AG08396 (cell line): ENCODE measurements around the gene PRR23E.

Source experiments
- DNase-seq: peaks from one replicate; pipeline ENCODE4 v3.0.0; 2012; ENCODE audit warnings: low spot score, mixed read lengths

Gene PRR23E

GRCh38 chr3:127192576-127193232, at the start of gene PRR23E:
Gene PRR23E, plus strand, starts transcription at chr3:127193131. Its CDS starts 3,555 bp downstream, at chr3:127196686.
- DNase-seq = no peak

- DNase-seq = no peak
These were observed 49.8 kb upstream of the PRR23E start for GRCh38 chr3:127143172-127143571.

- no peak for DNase-seq
These were observed 48.3 kb upstream of the PRR23E start for GRCh38 chr3:127144631-127145030.

GRCh38 chr3:127145266-127145665, 47.7 kb upstream of the PRR23E start:
- DNase-seq = no peak

- DNase-seq = no peak
These were observed 45.5 kb upstream of the PRR23E start for GRCh38 chr3:127147291-127147885.

GRCh38 chr3:127149621-127150310, 43.2 kb upstream of the PRR23E start:
- DNase-seq = no peak

GRCh38 chr3:127150513-127151250, 42.2 kb upstream of the PRR23E start:
- DNase-seq = no peak

- DNase-seq = no peak
These were observed 41.7 kb upstream of the PRR23E start for GRCh38 chr3:127151251-127151564.

GRCh38 chr3:127151992-127152650, 40.8 kb upstream of the PRR23E start:
- DNase-seq = no peak

- no peak for DNase-seq
These were observed 40.0 kb upstream of the PRR23E start for GRCh38 chr3:127152684-127153505.

GRCh38 chr3:127153506-127153815, 39.5 kb upstream of the PRR23E start:
- no peak for DNase-seq

GRCh38 chr3:127156338-127157050, 36.4 kb upstream of the PRR23E start:
- no peak for DNase-seq

- DNase-seq = no peak
These were observed 35.6 kb upstream of the PRR23E start for GRCh38 chr3:127157171-127157828.

GRCh38 chr3:127158614-127159229, 34.2 kb upstream of the PRR23E start:
- DNase-seq = peak; percentile 61

- no peak for DNase-seq
These were observed 33.4 kb upstream of the PRR23E start for GRCh38 chr3:127159543-127159942.

- DNase-seq = no peak
These were observed 31.7 kb upstream of the PRR23E start for GRCh38 chr3:127161236-127161635.

- DNase-seq = no peak
These were observed 30.9 kb upstream of the PRR23E start for GRCh38 chr3:127161973-127162579.

- no peak for DNase-seq
These were observed 29.8 kb upstream of the PRR23E start for GRCh38 chr3:127162947-127163645.

- DNase-seq = no peak
These were observed 28.3 kb upstream of the PRR23E start for GRCh38 chr3:127164615-127165014.
